Dedifferentiated amniotic fluid mesenchymal stem cell (primary cell): ENCODE data around the gene GOLGA6L26.
"Not testable (repeated sequence)": the region's sequence is repeated elsewhere in the genome, so short reads cannot be mapped to it uniquely, and the experiment has no call there.

Experiments used
- DNase-seq: peaks from one replicate; pipeline ENCODE4 v3.0.0-alpha.2; 2016; ENCODE audit errors: extremely low spot score

Gene GOLGA6L26, protein sequence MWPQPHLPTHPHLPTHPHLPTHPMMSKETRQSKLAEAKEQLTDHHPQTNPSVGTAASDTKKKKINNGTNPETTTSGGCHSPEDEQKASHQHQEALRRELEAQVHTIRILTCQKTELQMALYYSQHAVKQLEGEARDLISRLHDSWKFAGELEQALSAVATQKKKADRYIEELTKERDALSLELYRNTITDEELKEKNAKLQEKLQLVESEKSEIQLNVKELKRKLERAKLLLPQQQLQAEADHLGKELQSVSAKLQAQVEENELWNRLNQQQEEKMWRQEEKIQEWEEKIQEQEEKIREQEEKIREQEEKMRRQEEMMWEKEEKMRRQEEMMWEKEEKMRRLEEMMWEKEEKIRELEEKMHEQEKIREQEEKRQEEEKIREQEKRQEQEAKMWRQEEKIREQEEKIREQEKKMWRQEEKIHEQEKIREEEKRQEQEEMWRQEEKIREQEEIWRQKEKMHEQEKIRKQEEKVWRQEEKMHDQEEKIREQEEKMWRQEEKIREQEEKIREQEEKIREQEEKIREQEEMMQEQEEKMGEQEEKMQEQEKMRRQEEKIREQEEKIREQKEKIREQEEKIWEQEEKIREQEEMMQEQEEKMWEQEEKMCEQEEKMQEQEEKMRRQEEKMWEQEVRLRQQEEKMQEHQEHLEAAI

DNA sequence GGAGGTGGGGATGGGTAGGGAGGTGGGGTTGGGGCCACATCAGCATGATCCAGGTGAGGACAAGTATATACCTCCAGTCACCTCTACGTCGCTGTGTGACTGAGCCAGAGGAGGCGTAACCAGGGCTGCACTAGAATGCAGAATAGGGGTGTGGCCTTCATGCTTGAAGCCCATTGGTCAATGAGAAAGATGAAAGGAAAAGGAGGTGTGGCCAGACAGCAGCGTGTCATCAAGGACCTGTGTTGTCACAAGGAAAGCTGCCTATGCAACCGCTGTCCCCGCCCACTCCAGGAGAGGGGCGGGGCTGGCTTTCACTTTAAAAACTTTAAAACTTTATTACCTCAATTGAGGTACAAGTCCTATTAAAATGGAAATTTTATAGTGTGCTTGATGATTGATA lies at the start of gene GOLGA6L26:
GOLGA6L26 (minus strand) TSS at position 101 of the 400 bp plus-strand sequence; CDS start at position 40, 61 bp downstream.
- DNase-seq = not testable (repeated sequence)

GRCh38 chr15:23381192-23381591 lies 47.2 kb upstream of the GOLGA6L26 start:
- not testable (repeated sequence) for DNase-seq

DNA sequence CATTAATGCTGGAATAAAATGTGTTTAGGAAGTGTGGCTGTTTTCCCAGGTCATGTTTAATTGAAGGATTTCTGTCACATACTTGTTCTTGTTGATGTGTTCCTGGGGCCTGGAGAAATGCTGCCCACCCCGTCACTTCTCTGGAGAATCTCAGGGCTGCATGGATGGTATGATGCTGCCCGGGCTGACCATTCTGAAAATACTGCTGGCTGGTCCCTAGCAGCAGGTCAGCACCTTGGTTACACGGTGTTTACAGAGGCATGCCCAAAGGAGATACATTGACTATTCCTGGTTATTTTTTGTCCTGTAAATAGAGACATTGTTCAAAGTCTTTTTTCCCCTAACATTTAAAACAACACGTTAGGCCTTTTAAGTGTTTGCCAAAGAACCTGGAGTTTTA lies 46.7 kb upstream of the GOLGA6L26 start:
- DNase-seq = not testable (repeated sequence)

GRCh38 chr15:23378946-23379345 lies 45.0 kb upstream of the GOLGA6L26 start:
- DNase-seq = not testable (repeated sequence)

DNA sequence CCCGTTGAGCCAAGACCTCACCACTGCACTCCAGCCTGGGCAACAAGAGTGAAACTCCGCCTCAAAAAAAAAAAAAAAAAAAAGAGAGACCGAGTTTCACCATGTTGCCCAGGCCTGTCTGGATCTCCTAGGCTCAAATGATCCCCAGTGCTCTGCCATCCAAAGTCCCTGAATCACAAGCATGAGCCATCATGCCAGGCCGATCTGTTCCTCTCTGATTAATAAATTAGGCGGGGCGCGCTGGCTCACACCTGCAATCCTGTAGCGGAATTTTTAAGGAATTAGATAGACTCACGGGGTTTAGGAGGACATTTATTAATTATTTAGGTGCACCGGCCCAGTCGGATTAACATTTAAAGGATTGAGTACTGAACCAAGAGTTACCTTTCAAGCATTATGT lies 40.2 kb upstream of the GOLGA6L26 start:
- not testable (repeated sequence) for DNase-seq

GRCh38 chr15:23372891-23373600 lies 39.0 kb upstream of the GOLGA6L26 start:
- not testable (repeated sequence) for DNase-seq

DNA sequence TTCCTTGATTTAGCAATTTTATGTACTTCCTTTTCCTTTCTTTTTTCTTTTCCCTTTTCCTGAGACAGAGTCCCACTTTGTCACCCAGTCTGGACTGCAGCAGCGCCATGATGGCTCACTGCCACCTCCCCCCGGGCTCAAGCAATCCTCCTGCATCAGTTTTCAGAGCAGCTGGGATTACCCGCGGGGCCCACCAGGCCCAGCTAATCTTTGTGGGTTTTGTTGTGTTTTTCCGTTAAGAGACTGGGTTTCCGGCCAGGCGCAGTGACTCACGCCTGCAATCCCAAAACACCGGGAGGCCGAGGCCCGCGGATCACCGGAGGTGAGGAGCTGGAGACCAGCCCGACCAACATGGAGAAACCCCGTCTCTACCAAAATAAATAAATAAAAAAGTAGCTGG lies 38.3 kb upstream of the GOLGA6L26 start:
- no peak for DNase-seq

DNA sequence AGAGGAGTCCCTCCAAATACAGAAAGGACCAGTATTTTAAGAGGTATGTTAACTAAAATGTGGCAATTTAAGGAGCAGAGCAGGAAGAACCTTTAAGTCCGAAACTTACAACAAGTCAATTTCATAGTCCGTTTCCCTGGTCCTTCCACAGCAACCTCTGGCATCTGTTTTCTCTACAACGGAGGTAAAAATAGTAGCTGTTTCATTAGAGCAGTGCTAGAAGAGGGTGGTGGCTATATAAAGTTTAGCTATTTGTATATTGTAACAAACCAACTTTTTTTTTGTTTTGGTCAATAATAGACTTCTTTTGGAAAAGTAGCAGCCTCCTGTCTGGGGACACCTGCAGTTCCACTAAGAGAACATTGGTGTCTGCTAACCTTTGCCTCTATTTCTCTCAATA lies 37.9 kb upstream of the GOLGA6L26 start:
- DNase-seq = not testable (repeated sequence)

DNA sequence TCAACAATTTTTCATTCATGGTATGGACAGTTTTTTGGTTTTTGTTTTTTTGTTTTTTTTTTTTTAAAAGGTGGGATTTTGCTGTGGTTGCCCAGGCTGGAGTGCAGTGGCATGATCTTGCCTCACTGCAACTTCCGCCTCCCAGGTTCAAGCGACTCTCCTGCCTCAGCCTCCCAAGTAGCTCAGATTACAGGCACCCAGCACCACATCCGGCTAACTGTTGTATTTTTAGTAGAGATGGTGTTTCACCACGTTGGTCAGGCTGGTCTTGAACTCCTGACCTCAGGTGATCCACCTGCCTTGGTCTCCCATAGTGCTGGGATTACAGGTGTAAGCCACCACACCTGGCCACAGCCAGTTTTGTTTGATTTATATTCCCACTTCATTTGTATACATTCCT lies 37.1 kb upstream of the GOLGA6L26 start:
- not testable (repeated sequence) for DNase-seq

DNA sequence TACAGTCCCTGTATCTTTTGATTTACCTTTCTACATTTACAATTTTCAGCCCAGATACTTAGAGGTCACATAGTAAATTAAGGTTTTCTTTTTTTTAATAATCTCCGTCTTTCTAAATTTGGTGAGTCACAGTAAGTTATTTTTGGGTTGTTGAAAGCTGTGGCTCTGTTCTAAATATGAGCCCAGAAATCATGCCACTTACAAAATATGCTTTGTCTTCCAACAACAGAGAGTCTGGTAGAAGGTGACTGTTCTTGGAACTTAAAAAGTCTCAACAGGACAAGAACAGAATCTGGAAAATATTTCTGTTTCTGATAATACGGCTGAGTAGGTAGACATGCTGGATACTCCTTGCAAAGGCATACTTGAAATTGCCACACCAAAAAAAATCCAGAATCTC lies 36.6 kb upstream of the GOLGA6L26 start:
- no peak for DNase-seq

- not testable (repeated sequence) for DNase-seq
Measured at GRCh38 chr15:23364261-23364660, 30.3 kb upstream of the GOLGA6L26 start.

DNA sequence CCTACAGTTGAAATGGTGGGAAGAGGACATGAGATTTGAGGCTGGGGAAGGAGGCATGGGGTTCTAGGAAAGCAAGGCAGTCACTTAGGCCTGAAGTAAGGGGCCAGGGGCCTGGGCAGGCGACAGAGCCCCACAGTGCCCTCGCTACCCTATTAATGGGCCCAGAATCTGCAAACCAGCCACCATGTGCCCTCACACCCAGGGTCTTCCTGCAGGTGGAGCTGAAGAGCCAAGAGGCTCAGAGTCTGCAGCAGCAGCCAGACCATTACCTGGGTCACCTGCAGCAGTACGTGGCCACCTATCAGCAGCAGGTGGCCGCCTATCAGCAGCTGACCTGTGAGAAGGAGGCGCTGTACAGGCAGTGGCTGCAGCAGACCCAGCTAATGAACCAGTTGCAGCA lies 28.6 kb upstream of the GOLGA6L26 start:
- DNase-seq = not testable (repeated sequence)

GRCh38 chr15:23354448-23354847 lies 20.5 kb upstream of the GOLGA6L26 start, which contains the start of gene GOLGA8S:
Gene GOLGA8S, plus strand, starts transcription at chr15:23354748. Its CDS starts 62 bp downstream, at chr15:23354810.
- DNase-seq = not testable (repeated sequence)

DNA sequence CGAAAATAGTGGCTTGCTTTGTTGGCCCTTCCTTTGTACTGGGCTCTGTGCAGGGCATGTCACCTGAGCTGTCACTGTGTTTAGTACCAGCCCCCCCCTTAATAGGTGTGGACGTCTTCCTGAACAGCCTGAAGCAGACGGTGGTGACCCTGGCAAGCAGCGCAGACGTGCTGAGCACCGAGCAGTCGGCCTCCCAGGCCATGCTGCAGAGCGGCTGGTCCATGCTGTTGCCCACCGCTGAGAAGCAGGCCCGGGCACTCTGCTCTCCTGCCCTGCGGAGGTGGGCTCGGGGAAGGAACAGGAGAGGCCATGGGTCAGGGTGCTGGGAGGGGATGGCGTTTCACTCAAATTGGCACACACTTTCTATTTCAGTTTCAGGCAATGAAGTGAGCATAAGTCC lies 22.8 kb downstream of the GOLGA6L26 start:
- DNase-seq = not testable (repeated sequence)

DNA sequence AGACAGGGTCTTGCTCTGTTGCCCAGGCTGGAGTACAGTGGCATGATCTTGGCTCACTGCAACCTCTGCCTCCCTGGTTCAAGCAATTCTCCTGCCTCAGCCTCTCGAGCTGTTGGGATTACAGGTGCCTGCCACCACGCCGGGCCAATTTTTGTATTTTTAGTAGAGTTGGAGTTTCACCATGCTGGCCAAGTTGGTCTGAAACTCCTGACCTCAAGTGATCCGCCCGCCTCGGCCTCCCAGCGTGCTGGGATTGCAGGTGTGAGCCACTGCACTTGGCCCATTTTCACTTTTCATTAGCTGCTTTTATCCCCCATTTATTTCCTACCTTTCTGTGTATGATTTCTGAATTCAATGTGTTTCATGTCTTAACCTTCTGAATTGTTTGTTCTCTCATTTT lies 28.1 kb downstream of the GOLGA6L26 start:
- DNase-seq = not testable (repeated sequence)

GRCh38 chr15:23304805-23305204 lies 29.2 kb downstream of the GOLGA6L26 start:
- not testable (repeated sequence) for DNase-seq

GRCh38 chr15:23304267-23304666 lies 29.7 kb downstream of the GOLGA6L26 start:
- not testable (repeated sequence) for DNase-seq

DNA sequence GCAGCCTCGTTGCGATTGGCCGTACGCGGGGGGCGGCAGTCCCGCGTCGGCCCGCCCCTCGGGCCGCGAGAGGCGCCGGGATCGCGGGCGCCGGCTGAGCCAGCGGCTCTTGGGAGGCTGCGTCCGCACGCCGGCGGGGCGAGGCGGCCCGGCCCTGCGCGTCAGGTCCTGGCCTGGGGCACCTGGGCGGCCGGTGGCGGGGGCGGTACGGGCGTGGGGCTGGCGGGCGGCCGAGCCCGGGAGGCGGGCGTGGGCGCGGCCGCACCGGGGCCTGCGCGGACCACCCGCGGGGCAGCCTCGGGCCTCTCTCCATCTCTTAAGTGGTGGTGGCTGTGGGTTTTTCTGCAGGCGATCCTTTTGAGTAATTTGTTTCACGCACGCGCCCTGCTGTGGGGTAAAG lies 30.3 kb downstream of the GOLGA6L26 start:
- DNase-seq = not testable (repeated sequence)

DNA sequence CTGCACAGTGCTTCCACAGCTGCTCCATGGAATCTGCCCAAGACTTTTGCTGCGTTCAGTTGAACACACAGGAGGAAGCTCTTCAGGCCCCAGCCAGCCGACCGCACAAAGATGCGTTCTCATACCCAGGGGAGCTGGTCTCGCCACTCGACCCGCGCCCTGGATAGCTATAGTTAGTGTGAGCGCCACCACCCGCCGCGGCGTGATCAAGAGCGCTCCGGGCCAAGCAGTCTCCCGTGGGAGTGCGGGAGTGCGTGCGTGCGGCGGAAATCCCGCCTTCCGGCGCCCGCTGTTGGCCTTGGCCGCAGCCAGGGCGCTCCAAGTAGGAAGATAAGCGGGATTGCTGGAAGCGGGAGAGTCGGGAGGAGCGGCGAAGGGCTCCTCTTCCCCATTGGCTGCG lies 30.8 kb downstream of the GOLGA6L26 start:
- DNase-seq = not testable (repeated sequence)
